ENCODE data around the gene RPS6KA5.
"Not testable (repeated sequence)": the region's sequence is repeated elsewhere in the genome, so short reads cannot be mapped to it uniquely, and the experiment has no call there.

RPS6KA5 gene

DNA sequence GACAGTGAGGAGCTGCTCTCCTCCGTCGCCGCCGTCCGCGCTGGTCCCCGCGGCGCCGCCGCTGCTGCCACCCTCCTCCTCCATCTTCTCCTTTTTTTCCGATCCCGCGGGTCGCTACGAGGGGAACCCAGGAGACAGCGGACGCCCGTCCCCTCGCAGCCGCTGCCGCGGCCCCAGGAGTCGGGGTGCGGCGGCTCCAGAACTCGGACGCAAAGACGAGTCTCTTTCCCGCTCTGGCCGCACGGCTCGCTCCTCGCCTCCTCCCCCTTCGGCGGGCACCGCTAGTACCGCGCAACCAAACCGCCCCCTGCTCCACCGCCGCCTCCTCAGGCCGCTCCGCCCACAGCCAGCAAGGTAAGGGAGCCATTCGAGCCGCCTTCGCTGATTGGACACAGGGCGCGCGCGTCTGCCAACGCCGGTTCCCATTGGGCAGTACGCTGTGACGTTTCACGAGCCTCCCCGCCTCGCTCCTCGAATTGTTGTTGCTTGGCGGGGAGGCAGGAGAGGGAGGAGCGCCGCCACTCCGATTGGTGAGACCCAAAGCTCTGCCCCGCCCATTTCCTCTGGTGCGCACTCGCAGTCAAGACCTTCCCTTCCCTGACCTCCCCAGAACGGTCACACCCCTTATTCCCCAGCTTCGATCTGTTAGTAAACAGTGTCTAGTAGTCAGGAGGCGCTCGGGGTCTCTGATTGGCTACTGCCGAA is at the start of gene RPS6KA5:
Gene RPS6KA5, minus strand, starts transcription at position 291 of the 705 bp plus-strand sequence. Its CDS starts 207 bp downstream, at position 84.
- DNase-seq: peak; percentile 100

- DNase-seq: no peak
These were observed 48.6 kb upstream of the RPS6KA5 start for GRCh38 chr14:91108941-91109611.

DNA sequence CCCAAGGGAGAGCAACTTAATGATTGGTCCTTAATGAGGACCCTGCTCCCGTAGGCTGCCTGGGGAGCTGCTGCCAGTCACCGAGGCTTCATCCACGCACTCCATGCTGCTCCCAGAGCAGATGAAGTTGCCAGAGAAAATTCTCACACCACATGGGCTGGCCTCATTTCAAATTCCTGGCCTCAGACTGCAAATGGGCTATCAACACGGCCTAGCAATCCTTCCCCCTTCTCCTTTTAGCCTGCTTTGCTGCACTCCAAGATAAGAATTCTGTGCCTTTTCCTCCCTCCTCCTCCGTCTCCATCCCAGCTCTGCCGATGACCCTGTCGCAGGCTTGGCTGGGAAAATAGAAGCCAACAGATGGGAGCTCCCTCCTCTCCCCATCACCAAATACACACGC is 42.7 kb upstream of the RPS6KA5 start:
- DNase-seq: no peak

DNA sequence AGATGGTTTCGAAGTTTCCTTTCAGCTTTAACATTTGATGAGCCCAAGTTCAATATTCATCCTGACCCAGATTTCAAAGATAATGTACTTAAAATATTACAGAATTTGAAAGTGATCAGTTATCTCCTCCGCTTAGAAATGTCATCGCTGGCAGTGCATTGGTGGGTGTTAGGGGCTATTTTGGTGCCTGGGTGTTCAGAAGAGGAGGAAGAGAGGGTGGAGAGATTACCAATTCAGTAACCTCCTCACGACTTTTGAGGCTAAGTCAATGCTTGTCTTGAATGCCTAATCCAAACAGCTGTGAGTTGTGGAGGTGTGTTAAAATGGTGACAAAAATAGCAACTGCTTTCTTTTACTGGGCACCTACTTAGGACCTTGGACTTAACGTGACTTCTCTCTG is 39.7 kb upstream of the RPS6KA5 start:
- DNase-seq: no peak

GRCh38 chr14:91098591-91098990 is 38.1 kb upstream of the RPS6KA5 start:
- no peak for DNase-seq

- DNase-seq: not testable (repeated sequence)
These were observed 37.2 kb upstream of the RPS6KA5 start for GRCh38 chr14:91097657-91098056.

DNA sequence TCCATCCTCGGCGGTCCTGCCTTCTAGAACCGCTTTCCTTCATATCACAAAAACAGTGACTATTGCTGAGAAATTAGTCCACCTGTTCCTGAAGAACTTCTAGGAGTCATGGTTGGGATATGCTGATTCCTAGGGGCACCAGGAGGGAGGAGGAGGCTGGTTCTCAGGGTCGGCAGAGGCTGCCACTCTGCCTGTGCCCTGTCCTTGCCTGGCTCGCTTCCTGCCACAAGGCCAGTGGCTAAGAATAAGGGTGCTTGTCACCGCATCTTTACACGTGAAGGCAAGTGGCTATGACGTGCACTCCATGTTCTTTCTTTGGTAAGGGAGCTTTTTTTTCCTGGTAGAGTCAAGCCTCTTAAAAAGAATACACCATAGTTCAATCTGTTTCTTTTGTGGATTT is 34.7 kb upstream of the RPS6KA5 start:
- no peak for DNase-seq

GRCh38 chr14:91094772-91095171 is 34.3 kb upstream of the RPS6KA5 start:
- no peak for DNase-seq

- DNase-seq: not testable (repeated sequence)
These were observed 33.5 kb upstream of the RPS6KA5 start for GRCh38 chr14:91093743-91094472.

GRCh38 chr14:91092073-91092472 is 31.6 kb upstream of the RPS6KA5 start:
- no peak for DNase-seq

- DNase-seq: no peak
These were observed 30.3 kb upstream of the RPS6KA5 start for GRCh38 chr14:91090743-91091142.

GRCh38 chr14:91089958-91090535 is 29.6 kb upstream of the RPS6KA5 start:
- no peak for DNase-seq

GRCh38 chr14:91088585-91089235 is 28.3 kb upstream of the RPS6KA5 start:
- DNase-seq: no peak

DNA sequence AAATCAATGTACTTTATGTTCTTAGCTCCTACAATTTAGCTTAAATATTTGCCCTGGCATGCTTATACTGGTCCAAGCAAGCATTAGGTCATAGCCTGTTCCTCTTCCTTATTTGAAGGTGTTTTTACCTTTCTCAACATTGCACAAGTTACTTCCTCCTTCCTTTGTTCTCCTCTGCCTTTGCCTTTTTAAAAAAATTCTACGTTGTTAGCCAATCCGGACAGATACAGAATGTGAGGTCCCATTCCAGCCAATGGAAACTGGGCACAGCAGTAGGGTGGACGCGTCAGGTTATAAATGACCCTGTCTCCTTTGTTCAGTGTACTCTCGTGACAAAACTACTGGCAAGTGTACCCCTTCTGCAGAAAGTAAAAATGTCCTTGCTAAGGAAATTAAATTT is 27.0 kb upstream of the RPS6KA5 start:
- DNase-seq: not testable (repeated sequence)

GRCh38 chr14:91084516-91084915 is 24.1 kb upstream of the RPS6KA5 start:
- no peak for DNase-seq

- DNase-seq: no peak
These were observed 21.8 kb upstream of the RPS6KA5 start for GRCh38 chr14:91082282-91082681.

DNA sequence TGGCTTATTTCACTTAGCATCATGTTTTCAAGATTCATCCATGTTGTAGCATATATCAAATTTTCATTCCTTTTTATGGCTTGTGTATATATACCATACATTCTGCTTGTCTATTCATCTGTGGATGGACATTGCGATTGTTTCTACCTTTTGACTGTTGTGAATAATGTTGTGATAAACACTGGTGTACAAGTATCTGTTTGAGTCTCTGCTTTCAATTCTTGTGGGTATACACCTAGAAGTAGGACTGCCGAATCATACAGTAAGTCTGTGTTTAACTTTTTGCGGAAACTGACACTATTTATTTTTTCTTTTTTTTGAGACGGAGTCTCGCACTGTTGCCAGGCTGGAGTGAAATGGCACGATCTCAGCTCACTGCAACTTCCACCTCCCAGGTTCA is 19.6 kb upstream of the RPS6KA5 start:
- DNase-seq: no peak

DNA sequence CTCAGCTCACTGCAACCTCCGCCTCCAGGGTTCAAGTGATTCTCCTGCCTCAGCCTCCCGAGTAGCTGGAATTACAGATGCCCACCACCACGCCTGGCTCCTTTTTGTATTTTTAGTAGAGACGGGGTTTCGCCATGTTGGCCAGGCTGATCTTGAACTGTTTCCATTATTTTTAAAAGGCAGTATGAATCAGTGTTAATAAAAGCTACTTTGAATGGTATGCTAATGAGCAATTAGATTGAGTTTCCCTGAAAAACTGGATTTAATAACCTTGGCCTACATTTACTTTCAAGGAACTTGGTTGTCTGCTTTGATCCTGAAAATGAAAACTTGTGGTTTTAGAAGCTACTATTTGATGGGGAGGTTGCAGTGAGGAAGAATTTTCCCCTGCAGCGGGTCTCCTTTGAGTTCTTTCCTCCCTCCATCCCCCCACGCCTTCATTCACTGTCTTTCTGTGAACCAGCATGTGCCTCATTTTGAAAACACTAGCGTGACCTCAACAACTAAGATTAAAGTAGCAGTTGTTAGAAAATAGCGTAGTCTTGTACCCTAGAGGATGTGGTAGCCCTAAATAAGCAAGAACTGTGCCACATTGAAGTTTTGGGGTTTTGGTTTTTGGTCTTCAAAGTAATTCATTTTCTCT is 17.8 kb upstream of the RPS6KA5 start:
- no peak for DNase-seq

DNA sequence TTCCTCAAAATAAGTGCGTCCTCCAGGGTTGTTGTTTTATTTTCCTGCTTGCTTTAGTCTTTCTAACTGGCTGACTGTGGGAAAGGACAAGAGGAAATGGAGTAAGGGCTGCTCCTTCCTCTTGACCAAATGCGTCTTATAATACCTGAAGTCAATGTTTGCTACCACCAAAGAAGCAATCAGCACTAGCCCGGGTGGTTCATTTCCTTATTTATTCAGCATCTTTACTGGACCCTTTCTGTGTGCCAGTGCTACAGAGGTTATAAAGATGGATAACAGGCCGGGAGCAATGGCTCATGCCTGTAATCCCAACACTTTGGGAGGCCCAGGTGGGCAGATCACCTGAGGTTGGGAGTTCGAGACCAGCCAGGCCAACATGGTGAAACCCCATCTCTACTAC is 15.1 kb upstream of the RPS6KA5 start:
- no peak for DNase-seq

DNA sequence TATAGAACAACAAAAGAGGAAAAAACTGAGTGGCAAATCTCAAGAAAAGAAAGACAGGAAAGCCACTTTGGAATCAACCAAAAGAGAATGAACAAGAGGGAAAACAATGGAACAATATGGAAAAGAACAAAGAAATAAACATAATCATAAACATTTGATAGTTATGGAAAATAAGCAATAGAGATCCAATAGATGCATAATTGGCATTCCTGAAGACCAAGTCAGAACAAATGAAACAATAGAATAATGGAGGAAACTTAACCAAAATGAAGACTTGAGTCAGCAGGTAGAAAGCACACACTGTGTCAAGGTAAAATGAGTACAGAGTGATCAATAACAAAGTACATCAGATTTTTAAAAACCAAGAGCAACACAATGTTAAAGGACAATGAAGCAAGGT is 10.1 kb upstream of the RPS6KA5 start:
- DNase-seq: no peak

GRCh38 chr14:91068642-91069041 is 8.2 kb upstream of the RPS6KA5 start:
- no peak for DNase-seq

- DNase-seq: no peak
These were observed 6.7 kb upstream of the RPS6KA5 start for GRCh38 chr14:91067186-91067585.

DNA sequence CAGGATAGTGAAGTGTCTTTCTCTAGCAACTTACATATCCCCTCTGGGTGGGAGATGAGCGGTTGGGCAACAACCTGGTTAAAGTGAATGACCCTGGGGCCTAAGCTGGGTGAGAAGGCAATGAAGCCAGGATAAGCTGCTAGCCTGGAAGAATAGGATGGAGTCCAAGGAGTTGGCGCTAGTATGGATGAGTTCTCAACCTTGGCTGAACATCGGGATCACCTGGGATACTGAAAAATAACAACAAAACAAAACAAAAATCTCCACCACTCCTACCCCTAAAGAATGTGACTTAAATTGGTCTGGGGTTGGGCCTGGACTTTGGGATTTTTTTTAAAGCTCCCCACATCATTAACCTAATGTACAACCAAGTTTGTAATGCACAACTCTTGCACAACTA is 4.8 kb upstream of the RPS6KA5 start:
- DNase-seq: no peak

All from NCI-H446 treated with DMSO at 0.1 percent for 48 hours (cell line).